HG02884 (cell line): ENCODE results near the gene TMEM207.
"Not testable (repeated sequence)": the region's sequence is repeated elsewhere in the genome, so short reads cannot be mapped to it uniquely, and the experiment has no call there.

Experiments
- ATAC-seq: cut with Tn5 transposase; IDR thresholded peaks from one replicate; pipeline ENCODE4 v1.9.1; 2021; ENCODE audit warnings: mild to moderate bottlenecking, moderate library complexity; ENCODE audit not compliant: unreplicated experiment

Gene TMEM207

GRCh38 chr3:190449801-190450200, at the start of gene TMEM207:
Gene TMEM207, minus strand, starts transcription at chr3:190449901. Its CDS starts 92 bp downstream, at chr3:190449809.
- no peak for ATAC-seq

- ATAC-seq = no peak
Measured at GRCh38 chr3:190499122-190499521, 49.4 kb upstream of the TMEM207 start.

GRCh38 chr3:190498293-190498692, 48.6 kb upstream of the TMEM207 start:
- no peak for ATAC-seq

DNA sequence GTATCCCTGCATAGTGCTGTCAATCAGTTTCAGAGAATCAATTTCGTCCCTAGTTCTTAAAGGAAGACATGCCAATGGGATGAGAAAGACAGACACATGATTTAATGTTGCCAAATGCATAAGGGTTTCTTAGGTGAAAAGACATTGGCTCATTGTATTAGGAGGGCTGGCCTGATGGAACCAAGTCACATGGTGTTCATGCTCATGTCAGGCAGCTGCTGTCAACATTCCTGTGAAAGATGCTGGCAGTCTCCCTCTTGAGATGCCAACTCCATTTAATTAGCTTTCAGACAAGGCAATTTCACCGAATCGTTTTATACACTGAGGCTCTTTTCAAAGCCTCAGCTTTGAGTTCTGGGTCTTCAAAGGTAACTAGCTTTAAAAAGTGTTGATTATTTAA, 48.1 kb upstream of the TMEM207 start:
- no peak for ATAC-seq

GRCh38 chr3:190496859-190497258, 47.2 kb upstream of the TMEM207 start:
- ATAC-seq = no peak

- no peak for ATAC-seq
Measured at GRCh38 chr3:190495796-190496195, 46.1 kb upstream of the TMEM207 start.

DNA sequence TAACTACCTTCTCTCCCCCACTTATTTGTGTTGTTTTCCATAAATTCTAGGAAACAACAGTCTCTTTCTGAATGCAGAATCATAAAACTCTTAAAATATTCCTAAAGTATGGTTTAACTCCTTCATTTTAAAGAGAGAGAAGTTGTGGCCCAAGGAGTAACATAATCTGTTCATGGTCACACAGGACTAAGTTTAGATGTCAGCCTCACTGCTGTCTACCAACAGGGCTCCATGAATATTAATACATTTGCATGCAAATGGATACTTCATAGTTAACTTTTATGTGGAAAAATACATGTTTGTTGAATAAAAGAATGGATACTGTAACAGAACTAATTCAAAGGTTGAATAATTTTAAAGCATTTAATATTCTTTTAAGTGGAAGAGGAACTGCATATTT, 45.7 kb upstream of the TMEM207 start:
- no peak for ATAC-seq

DNA sequence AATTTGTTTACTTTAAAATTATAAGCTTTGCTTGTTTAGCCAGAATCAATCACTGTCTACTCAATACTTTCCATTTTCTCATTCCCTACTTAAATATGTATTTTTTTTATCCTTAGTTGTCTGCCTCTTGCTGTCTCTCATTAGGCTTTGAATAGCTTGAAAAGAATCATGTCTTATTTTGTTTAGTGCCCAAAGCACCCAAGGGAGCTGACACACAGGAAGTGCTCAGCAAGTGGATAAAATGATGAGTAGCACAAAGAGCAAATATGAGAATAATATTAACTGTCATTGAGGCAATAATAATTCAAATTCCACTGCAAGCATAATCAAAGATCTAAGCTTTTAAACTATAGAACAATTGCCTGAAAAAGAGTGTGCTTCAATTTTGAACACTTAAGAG, 45.2 kb upstream of the TMEM207 start:
- ATAC-seq = no peak

DNA sequence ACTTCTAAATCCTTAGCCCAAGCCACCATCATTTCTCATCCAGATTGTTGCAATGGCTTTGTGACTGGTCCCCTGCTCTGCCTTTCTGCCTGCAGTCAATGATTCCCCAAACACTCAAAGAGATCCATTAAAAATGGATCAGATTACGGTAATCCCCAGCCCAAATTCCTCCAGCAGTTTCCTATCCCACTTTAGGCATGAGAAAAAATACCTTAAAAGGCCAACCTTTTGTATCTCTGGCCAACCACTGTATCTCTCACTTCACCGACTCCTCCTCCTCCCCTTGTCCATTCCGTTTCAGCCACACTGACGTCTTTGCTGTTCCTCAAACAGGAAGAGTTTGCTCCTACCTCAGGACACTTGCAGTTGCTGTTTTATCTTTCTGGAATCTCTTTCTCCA, 43.3 kb upstream of the TMEM207 start:
- ATAC-seq = no peak

GRCh38 chr3:190492129-190492528, 42.4 kb upstream of the TMEM207 start:
- no peak for ATAC-seq

- ATAC-seq = no peak
Measured at GRCh38 chr3:190491533-190492054, 41.9 kb upstream of the TMEM207 start.

- ATAC-seq = no peak
Measured at GRCh38 chr3:190486908-190487607, 37.4 kb upstream of the TMEM207 start.

DNA sequence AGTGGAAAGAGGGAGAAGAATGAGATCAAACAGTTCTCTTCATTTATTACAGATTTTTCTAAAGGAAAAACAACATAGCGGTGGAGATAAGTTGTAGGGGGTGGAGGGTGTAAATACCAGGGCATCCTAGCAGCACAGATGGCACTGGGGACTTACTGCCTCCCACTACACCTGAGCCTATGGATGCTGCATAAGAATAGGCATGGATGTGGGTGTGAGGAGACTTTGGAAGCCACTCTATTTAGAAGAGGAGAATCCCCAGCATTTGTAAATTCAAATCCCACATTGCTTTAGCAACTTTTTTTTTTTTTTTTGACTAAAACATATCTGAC, 36.8 kb upstream of the TMEM207 start:
- ATAC-seq = no peak

GRCh38 chr3:190485830-190486532, 36.3 kb upstream of the TMEM207 start:
- no peak for ATAC-seq

- no peak for ATAC-seq
Measured at GRCh38 chr3:190481779-190482178, 32.1 kb upstream of the TMEM207 start.

DNA sequence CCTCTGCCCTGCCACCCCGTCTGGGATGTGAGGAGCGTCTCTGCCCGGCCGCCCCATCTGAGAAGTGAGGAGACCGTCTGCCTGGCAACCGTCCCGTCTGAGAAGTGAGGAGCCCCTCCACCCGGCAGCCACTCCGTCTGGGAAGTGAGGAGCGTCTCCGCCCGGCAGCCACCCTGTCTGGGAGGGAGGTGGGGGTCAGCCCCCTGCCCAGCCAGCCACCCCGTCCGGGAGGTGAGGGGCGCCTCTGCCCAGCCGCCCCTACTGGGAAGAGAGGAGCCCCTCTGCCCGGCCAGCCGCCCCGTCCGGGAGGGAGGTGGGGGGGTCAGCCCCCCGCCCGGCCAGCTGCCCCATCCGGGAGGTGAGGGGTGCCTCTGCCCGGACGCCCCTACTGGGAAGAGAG, 23.6 kb upstream of the TMEM207 start:
- not testable (repeated sequence) for ATAC-seq

GRCh38 chr3:190467922-190468321, 18.2 kb upstream of the TMEM207 start:
- no peak for ATAC-seq

DNA sequence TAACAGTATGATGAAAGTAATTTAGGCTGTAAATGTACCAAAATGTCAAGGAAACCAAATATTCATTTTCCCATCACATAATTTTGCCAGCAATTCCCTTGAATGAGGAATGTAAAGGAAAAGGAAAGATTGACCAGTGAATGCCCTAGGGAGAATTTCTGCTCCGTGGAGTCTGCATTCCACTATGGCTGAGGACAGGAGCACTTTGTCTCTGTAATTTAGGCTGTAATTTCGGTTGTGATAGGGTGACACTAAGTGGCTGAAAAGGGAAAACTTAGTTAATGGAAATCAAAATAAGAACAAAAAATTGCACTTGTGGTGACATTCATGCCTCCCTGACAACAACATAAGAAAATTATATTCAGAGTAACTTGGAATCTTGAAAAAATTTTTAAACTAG, 8.3 kb upstream of the TMEM207 start:
- ATAC-seq = no peak

DNA sequence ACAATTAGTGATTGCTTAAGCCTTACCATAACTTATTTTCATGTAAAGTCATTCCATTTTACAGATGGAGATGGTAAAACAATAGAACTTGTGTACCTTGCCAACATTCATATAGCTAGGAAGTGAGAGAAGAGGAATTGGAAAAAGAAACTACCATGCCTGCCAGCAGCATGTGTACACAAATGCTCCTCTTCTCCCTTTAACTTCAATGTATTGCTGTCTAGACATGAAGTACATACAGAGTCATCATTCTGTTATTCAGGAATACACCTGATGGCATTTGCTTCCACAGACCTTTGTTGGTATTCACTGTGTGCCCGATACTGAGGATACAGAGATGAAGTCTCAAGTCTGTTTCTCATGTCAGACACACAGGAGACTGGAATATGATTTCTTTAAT, 7.1 kb upstream of the TMEM207 start:
- no peak for ATAC-seq

GRCh38 chr3:190455828-190456227, 6.1 kb upstream of the TMEM207 start:
- no peak for ATAC-seq

DNA sequence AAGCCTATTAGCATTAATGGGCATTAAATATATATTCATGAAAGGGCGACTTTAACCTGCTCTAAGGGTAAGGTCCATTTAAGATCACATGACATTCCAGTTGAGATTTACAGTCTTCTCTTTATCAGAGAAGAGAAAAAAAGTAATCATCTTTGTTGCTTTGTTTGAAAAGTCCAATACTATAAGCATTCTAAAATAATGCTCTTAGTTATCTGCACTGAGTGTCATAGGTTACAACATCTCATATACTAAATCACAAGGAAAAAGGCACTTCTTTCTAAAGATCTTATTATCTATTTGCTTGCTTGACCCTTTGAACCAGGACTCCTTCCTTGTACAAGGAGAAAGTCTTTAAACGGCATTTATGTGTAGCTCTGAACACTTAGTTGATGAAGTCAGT, 1.4 kb downstream of the TMEM207 start:
- ATAC-seq = no peak

DNA sequence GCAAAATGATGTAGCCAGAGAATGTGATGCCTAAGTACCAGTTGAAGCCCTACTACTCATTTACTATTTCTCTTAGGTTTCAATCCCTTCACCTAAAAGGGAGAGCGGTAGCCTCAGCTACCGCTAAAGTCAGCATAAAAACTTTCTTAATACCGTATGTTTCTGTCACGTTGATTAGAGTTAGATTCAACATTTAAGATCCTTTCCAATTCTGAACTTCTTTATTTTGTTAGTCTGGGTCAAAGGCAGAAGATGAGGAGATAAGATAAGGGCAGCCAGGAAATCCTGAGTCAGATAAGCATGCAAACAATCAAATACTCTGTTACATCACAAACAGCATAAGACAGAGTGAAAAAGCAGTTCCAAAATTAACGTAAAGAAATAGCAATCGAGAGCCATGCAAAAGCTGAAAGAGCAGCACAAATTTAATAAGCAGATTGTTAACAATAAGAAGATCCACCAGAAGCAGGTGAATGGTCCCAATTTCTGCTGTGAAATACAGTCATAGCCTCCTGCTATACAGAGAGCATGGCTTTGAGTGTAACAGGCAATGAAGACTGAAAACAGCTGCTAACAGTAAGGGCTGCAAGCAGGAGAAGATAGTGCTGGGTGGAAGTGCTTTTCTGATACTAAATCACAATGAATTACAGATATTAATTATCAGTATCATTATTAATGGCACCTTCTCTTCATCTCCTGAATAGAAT, 3.0 kb downstream of the TMEM207 start:
- no peak for ATAC-seq
